Motor neuron (in vitro differentiated cells): ENCODE results near the gene CTSD. TPM values are rescaled to one million over a fixed set of nuclear protein-coding genes. Genes with fewer than 3 reads are reported as not detected.

Source experiments
- ATAC-seq, 8 experiments: fragments of 200-7000 bp; cut with Tn5 transposase; replicated peaks in 6 of 8; 2 replicates each; pipeline ENCODE4 v1.8.0; 2021; ENCODE audit warnings: mild to moderate bottlenecking in 8 of 8, moderate library complexity in 8 of 8
- H3K27ac ChIP-seq, 2 donors: fragments of 250-450 bp; sonication (Bioruptor Pico); 2 replicates each; pipeline ENCODE4 v1.9.0; 2021; ENCODE audit warnings: antibody characterized with exemption in 2 of 2, mild to moderate bottlenecking in 2 of 2, moderate library complexity in 1 of 2
- H3K4me1 ChIP-seq, 2 donors: fragments of 250-450 bp; sonication (Bioruptor Pico); replicated peaks in 1 of 2; 2 replicates each; pipeline ENCODE4 v1.6.1; 2021; ENCODE audit warnings: antibody characterized with exemption in 2 of 2, mild to moderate bottlenecking in 2 of 2, moderate library complexity in 1 of 2
- H3K4me3 ChIP-seq, 5 donors: fragments of 250-450 bp; sonication (Bioruptor Pico); 2 replicates each; pipeline ENCODE4 v1.9.0; 2021; ENCODE audit warnings: antibody characterized with exemption in 5 of 5, mild to moderate bottlenecking in 5 of 5, moderate library complexity in 4 of 5
- WGBS, 10 experiments: fragments of 450-650 bp; shearing (Covaris generic); methylation state at CpG; one replicate each; pipeline ENCODE4 v1.0.0; 2022; 5-methylcytosine and 5-hydroxymethylcytosine counted together
- in situ Hi-C, 9 experiments: fragments of 400-800 bp; cut with MboI; loops; one replicate each; pipeline ENCODE4 v1.15.0; 2021; ENCODE audit warnings: low sequenced_read_pairs in 9 of 9, low pct_unique_long_range_greater_than_20kb in 2 of 9; ENCODE audit not compliant: unreplicated experiment in 9 of 9
- total RNA-seq, 8 experiments: library from RNA; unstranded; fragments of 300-600 nt; gene quantifications; 2 replicates each; pipeline versions ENCODE4 v1.2.3 to v1.2.4, GENCODE V29; 2022

Gene CTSD
- total RNA-seq, 8 experiments from 2014 or later: 59.3 to 718 (median 107) TPM

DNA sequence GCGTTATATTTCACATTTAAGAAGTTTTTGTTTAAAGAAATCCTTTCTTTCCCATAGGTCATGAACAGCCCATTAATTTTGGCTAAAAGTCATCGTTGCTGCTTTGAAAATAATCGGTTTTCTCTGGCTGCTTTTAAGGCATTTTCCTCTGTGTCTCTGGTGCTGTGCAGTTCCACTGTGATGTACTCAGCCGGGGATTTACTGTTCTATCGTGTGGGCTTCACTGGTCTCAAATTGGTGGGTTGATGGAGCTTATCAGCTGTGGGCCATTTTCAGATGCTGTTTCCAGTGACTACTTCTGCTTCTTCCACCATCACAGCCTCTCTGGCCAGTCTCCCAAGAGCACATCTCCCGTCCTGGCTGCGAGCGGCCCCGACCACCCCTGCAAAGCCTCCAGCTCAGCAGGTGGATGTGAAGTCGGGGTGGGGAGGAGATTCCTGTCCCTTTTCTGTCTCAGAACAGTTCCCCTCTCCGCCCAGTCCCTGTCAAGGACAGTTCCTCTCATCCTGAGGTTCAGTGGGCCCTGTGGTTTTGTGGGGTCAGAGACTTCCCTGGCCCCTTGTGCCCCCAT is 33.6 kb downstream of the CTSD start:
- H3K27ac ChIP-seq: no peak overlapping the region
- H3K4me3 ChIP-seq: no peak overlapping the region
- in situ Hi-C loops: no loop called here
- ATAC-seq: no peak
- H3K4me1 ChIP-seq: peaks cover 6 to 13% of the 10 kb centered on the region in 2 donors
- WGBS, 10 experiments: 10 to 84% (median 61%) methylated on average over 3 to 9 of the region's 11 CpGs; no CpG with 5 or more reads in 1 of the 10 experiments

DNA sequence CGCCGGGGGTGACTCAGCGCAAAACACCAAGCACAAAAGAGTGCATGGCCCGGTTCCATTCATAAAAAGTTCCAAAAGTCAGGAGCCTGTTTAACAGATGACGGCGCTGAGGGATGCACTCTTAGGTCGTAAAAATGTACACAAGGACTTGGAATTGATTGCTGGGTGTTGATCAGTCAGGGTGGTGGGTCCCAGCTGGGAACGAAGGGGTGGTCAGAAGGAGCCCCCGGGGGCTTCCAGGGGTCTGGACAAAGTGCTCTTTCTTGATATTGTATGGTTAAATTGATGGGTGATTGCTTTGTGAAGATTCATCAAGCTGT is 34.1 kb downstream of the CTSD start:
- no peak overlapping the region for H3K27ac ChIP-seq
- WGBS, 10 experiments: 0 to 74% (median 53%) methylated on average over 2 to 7 of the region's 9 CpGs; no CpG with 5 or more reads in 3 of the 10 experiments
- no peak overlapping the region for H3K4me3 ChIP-seq
- H3K4me1 ChIP-seq: peaks cover 6 to 13% of the 10 kb centered on the region in 2 donors
- peak in 3 of 8 experiments; percentile 32 to 93 (median 86) for ATAC-seq
- in situ Hi-C loops: no loop called here

DNA sequence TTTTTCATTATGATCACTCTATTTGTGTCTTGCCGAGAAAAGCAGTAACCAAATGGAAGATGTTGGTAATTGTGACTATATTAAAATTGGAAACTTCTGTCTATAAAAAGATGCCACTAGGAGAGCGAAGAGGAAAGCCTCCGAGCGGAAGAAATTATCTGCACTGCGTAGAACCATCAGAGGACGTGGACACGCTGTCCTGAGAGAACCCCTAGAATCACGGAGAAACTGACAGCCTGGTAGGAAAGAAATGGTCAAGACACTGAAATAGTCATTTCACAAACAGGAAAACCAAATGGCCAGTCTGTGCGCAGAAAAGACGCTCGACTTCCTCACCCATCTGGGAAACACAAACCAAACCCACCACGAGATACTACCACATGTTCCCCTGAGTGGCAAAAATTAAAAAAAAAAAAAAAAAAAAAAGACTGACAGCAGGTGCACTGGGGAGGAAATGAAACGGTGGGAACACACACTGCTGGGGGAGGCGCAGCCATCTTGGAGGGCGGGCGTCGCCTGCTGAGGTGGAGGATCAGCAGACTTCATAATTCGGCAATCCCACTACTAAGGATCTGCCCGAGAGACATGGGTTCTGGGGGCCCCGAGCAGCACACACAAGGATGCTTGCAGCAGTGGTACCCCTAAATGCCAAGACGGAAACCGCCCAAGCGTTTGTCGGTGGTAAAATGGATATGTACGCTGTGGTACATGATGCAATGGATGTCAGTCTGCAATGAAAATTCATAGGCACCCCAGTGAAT is 34.6 kb downstream of the CTSD start:
- Histone ChIP-seq H3K4me1 (peaks cover 6 to 13% of the 10 kb centered on the region in 2 donors), H3K27ac (no peak overlapping the region), H3K4me3 (no peak overlapping the region)
- 4 to 94% (median 86%) methylated on average over 5 to 17 of the region's 25 CpGs; no CpG with 5 or more reads in 1 of the 10 experiments for WGBS, 10 experiments
- ATAC-seq: peak in 2 of 8 experiments; percentile 37 to 67
- in situ Hi-C loops: no loop called here

DNA sequence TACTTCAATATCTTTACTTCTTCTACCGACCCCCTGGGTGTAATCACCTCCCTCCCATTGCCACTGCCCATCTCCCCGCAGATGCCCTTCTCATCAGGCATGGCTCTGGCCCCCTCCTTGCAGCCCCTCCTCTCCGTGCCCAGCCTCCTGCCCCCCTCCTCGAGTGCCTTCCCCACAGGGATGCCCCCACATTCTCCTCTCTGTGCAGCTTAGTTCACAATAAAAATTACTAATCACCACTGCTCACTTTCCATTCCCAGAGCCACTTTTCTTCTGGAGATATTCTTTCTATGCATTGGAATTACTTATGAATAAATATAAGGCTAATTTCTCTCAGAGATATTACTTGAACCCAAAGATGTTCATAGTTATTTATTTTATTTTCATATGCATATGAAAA is 35.4 kb downstream of the CTSD start:
- peaks cover 6 to 13% of the 10 kb centered on the region in 2 donors for H3K4me1 ChIP-seq
- no peak overlapping the region for H3K27ac ChIP-seq
- no CpG with 5 or more reads among the region's 4 CpGs for WGBS, 10 experiments
- no peak overlapping the region for H3K4me3 ChIP-seq
- in situ Hi-C loops: no loop called here
- no peak for ATAC-seq

DNA sequence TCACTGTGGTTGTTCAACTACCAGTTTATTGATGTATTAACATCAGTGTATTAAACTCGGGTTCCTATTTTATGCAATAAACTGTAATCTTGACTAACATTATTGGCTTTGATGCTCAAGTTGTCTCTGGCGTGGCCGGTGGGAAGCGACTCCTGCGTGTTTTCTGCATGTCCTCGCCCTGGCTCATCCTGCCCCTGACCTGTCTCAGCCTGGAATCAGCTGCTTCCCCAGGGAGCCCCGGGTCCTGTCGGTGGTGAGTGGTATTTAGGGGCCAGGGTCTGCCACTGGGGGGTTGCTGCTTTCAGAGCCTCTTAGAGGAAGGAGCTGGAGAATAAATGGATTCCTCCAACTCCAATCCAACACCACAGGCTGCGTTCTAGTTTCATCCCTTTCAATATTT is 35.9 kb downstream of the CTSD start:
- Histone ChIP-seq H3K27ac (no peak overlapping the region), H3K4me3 (no peak overlapping the region), H3K4me1 (peaks cover 6 to 13% of the 10 kb centered on the region in 2 donors)
- in situ Hi-C loops: no loop called here
- WGBS, 10 experiments: 40 to 100% (median 65%) methylated on average over 1 to 8 of the region's 9 CpGs; no CpG with 5 or more reads in 2 of the 10 experiments
- no peak for ATAC-seq

DNA sequence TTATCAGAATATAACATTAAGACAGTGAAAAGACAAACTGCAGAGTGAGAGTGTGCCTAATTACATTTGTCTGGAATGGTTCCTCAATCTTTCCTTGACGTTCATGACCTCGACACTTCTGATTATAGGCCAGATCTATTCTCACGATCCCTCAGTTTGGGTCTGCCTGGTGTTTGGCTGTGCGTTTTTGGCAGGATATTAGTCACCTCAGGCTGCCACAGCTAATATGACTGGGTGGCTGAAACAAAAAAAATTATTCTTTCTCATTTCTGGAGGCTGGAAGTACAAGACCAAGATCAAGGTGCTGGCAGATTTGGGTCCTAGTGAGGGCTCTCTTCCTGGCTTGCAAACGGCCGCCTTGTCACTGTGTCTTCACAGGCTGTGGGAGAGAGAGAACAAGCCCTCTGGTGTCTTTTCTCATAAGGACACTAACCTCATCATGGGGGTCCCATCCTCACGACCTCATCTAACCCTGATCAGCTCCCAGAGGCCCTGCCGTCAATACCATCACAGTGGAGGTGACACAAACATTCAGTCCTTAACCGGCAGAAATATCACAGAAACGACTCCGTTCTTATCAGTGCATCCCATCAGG is 36.5 kb downstream of the CTSD start:
- no peak for ATAC-seq
- H3K4me1 ChIP-seq: peaks cover 5 to 6% of the 10 kb centered on the region in 2 donors
- in situ Hi-C loops: no loop called here
- no peak overlapping the region for H3K27ac ChIP-seq
- no peak overlapping the region for H3K4me3 ChIP-seq
- WGBS, 10 experiments: 43 to 82% (median 61%) methylated on average over 3 to 11 of the region's 11 CpGs

DNA sequence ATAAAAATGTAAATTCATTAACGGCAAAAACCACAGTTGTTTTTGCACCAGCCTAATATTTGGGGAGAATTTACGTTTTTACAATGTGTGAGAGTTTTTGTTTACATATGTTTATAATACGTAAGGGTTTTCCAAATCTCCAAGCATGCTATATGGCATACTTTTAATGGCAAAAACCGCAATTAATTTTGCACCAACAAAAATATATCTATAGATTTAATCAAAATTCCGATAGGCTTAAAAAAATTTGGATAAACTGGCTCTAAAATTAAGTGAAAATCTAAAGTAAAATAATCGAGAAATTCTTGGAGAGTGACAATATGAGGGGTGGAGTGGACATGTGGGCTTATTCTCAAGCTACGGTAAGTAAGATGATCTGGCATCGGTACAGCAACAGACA is 43.9 kb downstream of the CTSD start:
- no peak overlapping the region for H3K4me3 ChIP-seq
- H3K27ac ChIP-seq: no peak overlapping the region
- in situ Hi-C loops: loop anchor here in 3 of 9 experiments (25.0 kb wide), 1 partner anchor 93 kb away; no protein-coding TSS in a partner anchor
- no peaks in the 10 kb centered on the region for H3K4me1 ChIP-seq
- no peak for ATAC-seq
- WGBS, 10 experiments: 18 to 73% (median 65%) methylated on average over 5 to 8 of the region's 8 CpGs

DNA sequence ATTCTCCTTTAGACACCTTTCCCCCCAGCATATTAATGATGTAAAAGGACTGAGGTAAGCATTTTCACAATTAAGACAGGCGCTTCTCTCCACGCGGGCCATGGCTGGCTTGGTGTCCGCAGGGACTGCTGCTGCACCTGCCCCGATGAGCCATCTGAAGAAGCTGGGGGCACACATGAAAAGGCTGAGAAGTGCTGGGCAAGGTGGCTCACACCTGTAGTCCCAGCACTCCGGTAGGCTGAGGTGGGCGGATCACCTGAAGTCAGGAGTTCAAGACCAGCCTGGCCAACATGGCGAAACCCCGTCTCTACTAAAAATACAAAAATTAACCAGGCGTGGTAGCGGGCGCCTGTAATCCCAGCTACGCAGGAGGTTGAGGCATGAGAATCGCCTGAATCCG is 45.4 kb downstream of the CTSD start:
- H3K27ac ChIP-seq: no peak overlapping the region
- 46 to 100% (median 91%) methylated on average over 3 to 11 of the region's 15 CpGs; no CpG with 5 or more reads in 2 of the 10 experiments for WGBS, 10 experiments
- no peaks in the 10 kb centered on the region for H3K4me1 ChIP-seq
- no peak for ATAC-seq
- in situ Hi-C loops: loop anchor here in 3 of 9 experiments (25.0 kb wide), 1 partner anchor 94 kb away; no protein-coding TSS in a partner anchor
- H3K4me3 ChIP-seq: no peak overlapping the region

DNA sequence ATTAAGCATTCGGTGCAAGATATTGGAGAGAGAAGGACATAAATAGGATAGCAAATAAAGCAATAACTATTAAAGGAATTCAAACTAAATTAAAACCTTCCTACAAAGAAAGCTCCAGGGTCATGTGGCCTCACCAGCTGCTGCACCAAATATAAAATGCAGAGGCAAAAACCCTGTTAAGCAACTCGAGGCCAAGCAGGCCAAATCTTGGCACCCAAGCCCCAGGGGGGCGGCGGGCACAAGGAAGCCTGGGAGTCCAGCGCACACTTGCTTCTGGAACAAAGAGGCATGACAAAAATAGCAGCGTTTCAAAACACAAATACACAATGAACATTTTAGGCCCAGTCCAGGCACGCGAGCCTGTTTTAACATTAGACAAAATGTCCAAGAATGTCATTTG is 46.0 kb downstream of the CTSD start:
- no peaks in the 10 kb centered on the region for H3K4me1 ChIP-seq
- H3K4me3 ChIP-seq: no peak overlapping the region
- no peak overlapping the region for H3K27ac ChIP-seq
- no peak for ATAC-seq
- 33 to 95% (median 72%) methylated on average over 3 to 8 of the region's 8 CpGs for WGBS, 10 experiments
- in situ Hi-C loops: loop anchor here in 3 of 9 experiments (25.0 kb wide), 1 partner anchor 95 kb away; no protein-coding TSS in a partner anchor

DNA sequence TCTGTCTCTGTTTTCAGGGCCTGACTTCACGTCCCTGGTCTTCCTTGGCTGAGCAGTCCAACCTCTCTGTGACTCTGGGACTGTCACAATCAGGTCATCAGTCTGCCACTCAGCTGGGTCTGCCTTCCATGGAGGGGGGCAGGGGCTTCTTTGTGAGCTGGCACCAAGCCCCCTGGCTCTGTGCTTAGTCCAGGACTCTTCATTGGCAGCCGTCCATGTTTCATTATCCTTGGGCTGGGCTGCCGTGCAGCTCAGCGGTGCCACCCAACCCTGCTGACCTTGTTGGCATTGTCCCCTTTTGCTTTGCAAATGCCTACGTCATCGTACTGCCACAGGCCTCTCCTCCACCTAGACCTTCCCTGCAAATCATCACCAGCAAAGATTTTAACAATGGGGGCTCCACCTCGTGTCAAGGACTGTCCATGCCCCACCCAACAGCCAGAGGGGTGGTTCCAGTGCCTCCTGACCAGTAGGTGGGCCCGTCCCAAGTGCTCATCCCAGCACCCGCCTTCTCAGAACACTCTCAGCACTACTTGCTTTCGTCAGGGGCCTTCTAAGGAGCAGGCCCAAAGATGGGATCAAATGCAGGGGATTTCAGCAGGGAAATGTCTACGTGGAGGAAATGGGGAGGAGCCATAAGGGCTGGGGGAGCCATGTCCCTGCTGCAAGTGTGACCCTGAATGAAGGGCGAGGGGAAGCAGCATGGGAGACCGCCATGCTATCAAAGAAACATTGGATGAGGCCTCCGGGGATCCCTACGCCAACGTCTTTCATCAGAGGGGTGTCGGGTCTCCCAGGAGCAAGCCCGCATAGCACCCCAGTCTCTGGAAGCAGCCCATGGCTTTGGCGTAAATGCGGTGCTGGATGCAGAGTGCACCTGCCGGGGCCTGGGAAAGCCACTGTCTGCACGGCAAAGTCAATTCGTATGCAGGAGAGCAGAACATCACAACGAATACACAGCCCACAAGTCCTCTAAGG is 48.5 kb downstream of the CTSD start:
- Histone ChIP-seq H3K4me1 (no peaks in the 10 kb centered on the region), H3K27ac (no peak overlapping the region), H3K4me3 (no peak overlapping the region)
- WGBS, 10 experiments: 36 to 94% (median 74%) methylated on average over 3 to 10 of the region's 24 CpGs; no CpG with 5 or more reads in 2 of the 10 experiments
- in situ Hi-C loops: loop anchor here in 3 of 9 experiments (25.0 kb wide), 1 partner anchor 97 kb away; no protein-coding TSS in a partner anchor
- no peak for ATAC-seq

DNA sequence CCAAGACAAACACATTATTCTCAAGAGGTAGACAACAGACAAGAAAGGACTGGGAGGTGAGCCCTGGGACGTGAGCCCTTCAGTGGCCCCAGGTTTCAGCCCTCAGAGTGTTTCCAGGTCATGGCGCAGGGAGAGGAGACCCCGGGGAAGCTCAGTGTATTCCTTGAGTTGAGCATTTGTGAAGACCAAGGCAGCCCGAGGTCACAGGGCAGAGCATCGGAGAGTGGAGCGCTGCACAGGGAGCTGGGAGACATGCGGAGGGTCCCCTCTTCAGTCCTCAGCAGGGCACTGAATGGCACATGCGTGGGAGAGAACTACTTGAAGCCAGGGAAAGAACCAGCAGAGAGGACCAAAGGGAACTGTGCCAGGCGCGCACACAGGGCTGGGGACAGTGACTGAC is 55.0 kb downstream of the CTSD start:
- 21 to 85% (median 60%) methylated on average over 2 to 8 of the region's 10 CpGs; no CpG with 5 or more reads in 3 of the 10 experiments for WGBS, 10 experiments
- in situ Hi-C loops: loop anchor here in 4 of 9 experiments (10.0 to 25.0 kb wide), 2 partner anchors 104 to 106 kb away; no protein-coding TSS in a partner anchor
- Histone ChIP-seq H3K27ac (no peak overlapping the region), H3K4me1 (no peaks in the 10 kb centered on the region), H3K4me3 (no peak overlapping the region)
- no peak for ATAC-seq

DNA sequence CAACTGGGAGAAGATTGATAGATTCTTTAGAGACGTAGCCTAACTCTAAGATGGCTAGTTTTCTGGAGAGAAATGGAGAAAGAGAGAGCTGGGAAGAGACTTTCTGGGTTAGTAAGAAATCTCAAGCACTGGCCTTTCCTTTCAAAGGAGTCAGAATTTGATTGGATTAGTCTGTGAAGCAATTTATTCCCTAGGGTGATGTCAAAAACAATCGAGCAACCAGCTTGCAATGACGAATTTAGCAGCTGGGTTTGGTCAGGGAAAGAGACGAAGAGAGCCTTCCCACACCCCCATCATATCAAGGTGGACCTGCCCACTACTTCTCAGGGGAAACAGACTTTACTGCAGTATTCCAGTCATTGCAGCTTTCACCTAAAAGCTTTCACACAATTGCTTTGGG is 56.0 kb downstream of the CTSD start:
- Histone ChIP-seq H3K4me3 (no peak overlapping the region), H3K27ac (no peak overlapping the region), H3K4me1 (no peaks in the 10 kb centered on the region)
- ATAC-seq: no peak
- in situ Hi-C loops: loop anchor here in 4 of 9 experiments (10.0 to 25.0 kb wide), 2 partner anchors 105 to 107 kb away; no protein-coding TSS in a partner anchor
- WGBS, 10 experiments: 0 to 100% (median 32%) methylated on average over 1 to 4 of the region's 4 CpGs
